ENCODE data around the gene C1QTNF1.

GRCh38 chr17:79036181-79036580, 12.2 kb downstream of the C1QTNF1 start:
- TF ChIP-seq CTCF (optimal IDR thresholded peaks at IDR 0.05 in 1 of 3, IDR thresholded peaks at IDR 0.05 in 1 of 3, conservative IDR thresholded peaks at IDR 0.05 in 1 of 3; ENCODE audit: extremely low read depth in 1 of 3, insufficient read depth in 2 of 3, low read length in 3 of 3) (no peak), EZH2 (IDR thresholded peaks at IDR 0.05; ENCODE audit: low read length) (no peak)
